Esophagus muscularis mucosa (tissue), 4 donors: ENCODE results near the gene CALCOCO1. TPM values are rescaled to one million over a fixed set of nuclear protein-coding genes. Genes with fewer than 3 reads are reported as not detected.

Source experiments
- DNase-seq: peaks from one replicate; pipeline ENCODE4 v3.0.0-alpha.2; 2017; ENCODE audit errors: extremely low spot score
- H3K27ac ChIP-seq, 4 donors: fragments of 200-600 bp; sonication (generic); replicated peaks in 1 of 4; 1 replicate in 3 of 4; 2 replicates in 1 of 4; pipeline ENCODE4 v1.5.1; 2016 to 2019; ENCODE audit warnings: mild to moderate bottlenecking in 1 of 4
- H3K27me3 ChIP-seq, 4 donors: fragments of 200-600 bp; sonication (generic); one replicate each; pipeline versions ENCODE4 v1.5.1 to v1.6.0; 2016 to 2019
- H3K36me3 ChIP-seq, 4 donors: fragments of 200-600 bp; sonication (generic); one replicate each; pipeline ENCODE4 v1.5.1; 2016 to 2019
- H3K4me1 ChIP-seq, 4 donors: fragments of 200-600 bp; sonication (generic); one replicate each; pipeline ENCODE4 v1.5.1; 2016 to 2019
- H3K4me3 ChIP-seq, 4 donors: fragments of 200-600 bp; sonication (generic); 1 replicate in 2 of 4; 2 replicates in 2 of 4; pipeline ENCODE4 v1.5.1; 2016 to 2019; ENCODE audit warnings: mild to moderate bottlenecking in 4 of 4, moderate library complexity in 1 of 4
- H3K9me3 ChIP-seq, 4 donors: fragments of 200-600 bp; sonication (generic); 1 replicate in 3 of 4; 2 replicates in 1 of 4; pipeline ENCODE4 v1.5.1; 2016 to 2019
- EP300 ChIP-seq: sonication (generic); formaldehyde crosslinking; IDR thresholded peaks from one replicate; pipeline ENCODE4 v1.6.1; 2017; ENCODE audit warnings: antibody characterized with exemption
- POLR2A ChIP-seq: fragments of 450-650 bp; IDR thresholded peaks from one replicate; pipeline ENCODE4 v1.6.1; 2017; ENCODE audit warnings: antibody characterized with exemption, moderate library complexity, mild to moderate bottlenecking, low read depth
- POLR2AphosphoS5 ChIP-seq, 2 donors: sonication (generic); formaldehyde crosslinking; IDR thresholded peaks; one replicate each; pipeline ENCODE4 v1.6.1; 2017; ENCODE audit warnings: antibody characterized with exemption in 2 of 2
- WGBS: methylation state at CpG from one replicate; pipeline ENCODE4 v1.1.5; 2018; 5-methylcytosine and 5-hydroxymethylcytosine counted together
- intact Hi-C: fragments of 100-400 bp; cut with DNase I; formaldehyde crosslinking; loops from one replicate; pipeline ENCODE4 v1.15.1; 2023
- total RNA-seq, 4 donors: library from RNA; depleted of rRNA; stranded (reverse); fragments of >200 nt; gene quantifications; one replicate each; pipeline versions ENCODE4 v1.1.0 to v1.2.1, GENCODE V29; 2016
- TF ChIP-seq, protein P1 (sequence below), 3 experiments: fragments of 200-600 bp in 2 of 3; fragments of 450-650 bp in 1 of 3; sonication (generic) in 2 of 3; IDR thresholded peaks; one replicate each; pipeline ENCODE4 v1.5.1; 2017 to 2019; ENCODE audit warnings: antibody characterized with exemption in 3 of 3, mild to moderate bottlenecking in 2 of 3, moderate library complexity in 1 of 3

Gene CALCOCO1
- total RNA-seq, 4 donors from 2014 or later, result 252 to 487 (median 347) TPM

DNA sequence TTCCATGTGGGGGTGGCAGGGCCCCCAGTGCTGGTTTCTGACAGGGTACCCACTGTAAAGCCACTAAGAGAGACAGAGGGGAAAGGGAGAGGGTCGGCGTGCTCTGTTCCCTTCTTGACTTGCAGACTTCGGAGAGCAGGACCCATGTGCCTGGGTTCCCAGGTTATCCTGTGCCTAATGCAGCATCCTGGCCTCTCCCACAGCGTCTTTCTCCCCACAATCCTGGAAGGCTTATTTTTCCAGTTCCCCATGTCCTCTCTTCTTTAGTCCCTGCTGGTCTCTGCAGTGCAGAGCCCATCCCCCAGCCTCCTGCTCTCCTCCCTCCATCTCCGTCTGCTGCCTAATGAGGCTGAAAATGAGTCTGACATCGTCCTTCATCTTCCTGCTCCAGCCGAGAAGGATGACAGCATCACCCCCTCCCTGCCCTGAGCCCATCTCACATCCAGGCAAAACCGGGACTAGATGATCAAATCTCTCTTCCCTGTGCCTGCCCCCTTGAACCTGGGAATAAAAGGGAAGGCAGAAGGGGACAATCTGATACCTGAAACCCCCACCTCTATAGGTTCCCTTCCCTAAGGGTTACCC, 15.1 kb downstream of the CALCOCO1 start:
- 74% methylated on average over 8 of the region's 8 CpGs for WGBS
- H3K9me3 ChIP-seq, result no peaks in the 10 kb centered on the region
- TF ChIP-seq POLR2A (no peak), POLR2AphosphoS5 (IDR thresholded peaks at IDR 0.05) (no peak), EP300 (no peak)
- TF ChIP-seq, protein P1, sequence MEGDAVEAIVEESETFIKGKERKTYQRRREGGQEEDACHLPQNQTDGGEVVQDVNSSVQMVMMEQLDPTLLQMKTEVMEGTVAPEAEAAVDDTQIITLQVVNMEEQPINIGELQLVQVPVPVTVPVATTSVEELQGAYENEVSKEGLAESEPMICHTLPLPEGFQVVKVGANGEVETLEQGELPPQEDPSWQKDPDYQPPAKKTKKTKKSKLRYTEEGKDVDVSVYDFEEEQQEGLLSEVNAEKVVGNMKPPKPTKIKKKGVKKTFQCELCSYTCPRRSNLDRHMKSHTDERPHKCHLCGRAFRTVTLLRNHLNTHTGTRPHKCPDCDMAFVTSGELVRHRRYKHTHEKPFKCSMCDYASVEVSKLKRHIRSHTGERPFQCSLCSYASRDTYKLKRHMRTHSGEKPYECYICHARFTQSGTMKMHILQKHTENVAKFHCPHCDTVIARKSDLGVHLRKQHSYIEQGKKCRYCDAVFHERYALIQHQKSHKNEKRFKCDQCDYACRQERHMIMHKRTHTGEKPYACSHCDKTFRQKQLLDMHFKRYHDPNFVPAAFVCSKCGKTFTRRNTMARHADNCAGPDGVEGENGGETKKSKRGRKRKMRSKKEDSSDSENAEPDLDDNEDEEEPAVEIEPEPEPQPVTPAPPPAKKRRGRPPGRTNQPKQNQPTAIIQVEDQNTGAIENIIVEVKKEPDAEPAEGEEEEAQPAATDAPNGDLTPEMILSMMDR (IDR thresholded peaks at IDR 0.05), result no peak
- no peak overlapping the region for H3K27ac ChIP-seq
- no peak overlapping the region for H3K4me3 ChIP-seq
- no peak for DNase-seq
- H3K36me3 ChIP-seq, result peaks cover 52 to 65% (median 57%) of the 10 kb centered on the region in 4 donors
- H3K4me1 ChIP-seq, result no peaks in the 10 kb centered on the region
- peaks cover 0 to 5% (median 0%) of the 10 kb centered on the region in 4 donors for H3K27me3 ChIP-seq
- intact Hi-C loops, result no loop called here

DNA sequence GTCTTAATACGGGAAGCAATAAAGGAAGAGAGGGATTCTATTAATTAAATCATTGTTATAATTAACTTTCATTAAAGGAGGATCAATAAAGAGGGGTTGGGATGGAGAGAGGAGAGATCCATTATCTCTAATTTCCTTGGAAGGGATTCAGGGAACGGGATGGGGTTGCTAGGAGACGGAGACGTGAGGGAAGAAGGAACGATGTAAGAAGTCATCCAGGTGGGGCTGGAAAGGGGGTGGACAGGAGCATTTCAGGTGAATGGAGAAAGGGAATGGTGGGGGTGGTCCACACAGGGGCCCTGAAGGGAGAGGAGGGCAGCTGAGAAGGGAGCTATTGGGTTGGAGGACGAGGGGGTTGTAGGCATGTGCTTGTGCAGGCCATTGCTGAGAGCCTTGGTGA, 17.2 kb downstream of the CALCOCO1 start:
- 39% methylated on average over 6 of the region's 6 CpGs for WGBS
- intact Hi-C loops, result no loop called here
- Histone ChIP-seq H3K4me1 (no peaks in the 10 kb centered on the region), H3K27me3 (peaks cover 0 to 24% (median 5%) of the 10 kb centered on the region in 4 donors), H3K27ac (no peak overlapping the region), H3K9me3 (no peaks in the 10 kb centered on the region), H3K36me3 (peaks cover 34 to 45% (median 37%) of the 10 kb centered on the region in 4 donors), H3K4me3 (no peak overlapping the region)
- TF ChIP-seq EP300 (no peak), POLR2AphosphoS5 (IDR thresholded peaks at IDR 0.05) (no peak), POLR2A (no peak)
- TF ChIP-seq, protein P1 (IDR thresholded peaks at IDR 0.05), result no peak
- DNase-seq, result no peak

DNA sequence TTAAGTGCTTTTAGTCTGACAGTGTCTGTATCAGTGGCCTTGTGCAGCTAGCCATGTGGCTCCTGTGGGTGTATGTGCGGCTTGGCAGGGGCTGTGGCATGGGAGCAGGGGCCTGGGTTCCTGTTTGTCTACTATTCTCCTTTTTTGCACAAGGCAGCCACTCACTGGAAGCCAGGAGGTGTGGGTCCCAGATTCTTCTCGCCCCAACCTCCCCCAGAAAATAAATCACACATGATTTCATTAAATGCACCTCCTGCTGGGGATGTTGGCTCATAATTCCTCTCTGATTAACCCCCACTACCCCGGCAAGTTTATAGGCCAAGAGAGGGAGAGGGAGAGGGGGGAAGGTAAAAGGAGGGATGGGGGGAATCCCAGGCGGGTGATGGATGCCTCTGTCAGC, 17.6 kb downstream of the CALCOCO1 start:
- no peak overlapping the region for H3K27ac ChIP-seq
- TF ChIP-seq EP300, result no peak
- no peak for TF ChIP-seq POLR2AphosphoS5 (IDR thresholded peaks at IDR 0.05)
- TF ChIP-seq POLR2A, result no peak
- TF ChIP-seq, protein P1 (IDR thresholded peaks at IDR 0.05), result no peak
- WGBS, result 49% methylated on average over 4 of the region's 4 CpGs

DNA sequence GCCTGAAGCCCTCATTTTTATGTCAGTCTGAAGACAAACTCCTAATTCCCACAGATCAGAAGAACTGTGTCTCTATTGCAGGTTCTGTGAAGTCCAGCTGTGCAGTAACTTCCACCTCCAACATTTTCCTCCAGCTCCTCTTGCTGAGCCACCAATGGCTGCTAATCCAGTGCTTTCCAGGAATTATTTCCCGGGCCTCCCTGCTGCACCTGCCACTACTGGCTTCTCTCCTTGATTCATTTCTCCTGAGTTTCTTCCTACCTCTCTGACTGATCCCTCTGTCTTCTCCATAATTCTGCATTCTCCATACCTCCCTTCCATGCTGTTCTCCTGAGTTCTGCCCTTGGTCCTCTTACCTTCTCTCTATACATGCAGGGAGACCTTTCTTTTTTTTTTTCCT, 21.2 kb downstream of the CALCOCO1 start:
- intact Hi-C loops, result no loop called here
- no peak for DNase-seq
- no peak overlapping the region for H3K27ac ChIP-seq
- H3K4me1 ChIP-seq, result no peaks in the 10 kb centered on the region
- H3K36me3 ChIP-seq, result peaks cover 0 to 5% (median 0%) of the 10 kb centered on the region in 4 donors
- H3K4me3 ChIP-seq, result no peak overlapping the region
- H3K9me3 ChIP-seq, result no peaks in the 10 kb centered on the region
- peaks cover 0 to 62% (median 18%) of the 10 kb centered on the region in 4 donors for H3K27me3 ChIP-seq
- 57% methylated on average over 1 of the region's 1 CpG for WGBS
- TF ChIP-seq POLR2AphosphoS5 (IDR thresholded peaks at IDR 0.05) (no peak), POLR2A (no peak), EP300 (no peak)
- TF ChIP-seq, protein P1 (IDR thresholded peaks at IDR 0.05), result no peak

More for the DNA sequence above, 17.6 kb downstream of the CALCOCO1 start:
- intact Hi-C loops, result no loop called here
- Histone ChIP-seq H3K27me3 (peaks cover 0 to 28% (median 6%) of the 10 kb centered on the region in 4 donors), H3K4me1 (no peaks in the 10 kb centered on the region), H3K36me3 (peaks cover 30 to 41% (median 33%) of the 10 kb centered on the region in 4 donors), H3K4me3 (no peak overlapping the region), H3K9me3 (no peaks in the 10 kb centered on the region)
- no peak for DNase-seq

DNA sequence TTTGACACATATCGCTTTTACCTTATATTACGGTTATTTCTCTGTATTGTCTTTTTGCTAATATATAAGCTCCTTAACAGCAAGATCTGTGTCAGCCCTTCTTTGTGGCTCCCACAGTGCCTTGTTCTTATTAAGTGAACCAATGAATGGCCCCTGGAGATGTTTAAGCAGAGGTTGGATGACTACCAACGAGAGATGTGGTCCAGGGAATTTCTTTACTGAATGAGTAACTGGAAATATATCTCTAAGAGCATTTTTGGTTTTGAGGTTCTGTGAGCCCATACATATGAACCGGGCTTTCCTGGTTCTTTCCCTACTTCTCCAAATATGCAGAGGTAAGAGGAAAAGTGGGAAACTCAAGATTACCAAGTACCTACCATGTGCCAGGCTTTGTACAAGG, 23.5 kb downstream of the CALCOCO1 start:
- WGBS, result 77% methylated on average over 4 of the region's 4 CpGs
- no peaks in the 10 kb centered on the region for H3K9me3 ChIP-seq
- H3K4me1 ChIP-seq, result no peaks in the 10 kb centered on the region
- no peak for DNase-seq
- H3K4me3 ChIP-seq, result no peak overlapping the region
- peaks cover 0 to 84% (median 21%) of the 10 kb centered on the region in 4 donors for H3K27me3 ChIP-seq
- intact Hi-C loops, result loop anchor here (2.0 kb wide), 1 partner anchor 39 kb away; no protein-coding TSS in a partner anchor
- no peaks in the 10 kb centered on the region for H3K36me3 ChIP-seq
- H3K27ac ChIP-seq, result no peak overlapping the region
- TF ChIP-seq POLR2AphosphoS5 (IDR thresholded peaks at IDR 0.05), result no peak
- no peak for TF ChIP-seq EP300
- TF ChIP-seq, protein P1 (IDR thresholded peaks at IDR 0.05), result no peak
- TF ChIP-seq POLR2A, result no peak
